ENCODE measurements around the gene KLHL30. TPM values are rescaled to one million over a fixed set of nuclear protein-coding genes. Genes with fewer than 3 reads are reported as not detected.

The KLHL30 gene
- total RNA-seq, 1 donor from 2014 or later = 1.2 TPM

DNA sequence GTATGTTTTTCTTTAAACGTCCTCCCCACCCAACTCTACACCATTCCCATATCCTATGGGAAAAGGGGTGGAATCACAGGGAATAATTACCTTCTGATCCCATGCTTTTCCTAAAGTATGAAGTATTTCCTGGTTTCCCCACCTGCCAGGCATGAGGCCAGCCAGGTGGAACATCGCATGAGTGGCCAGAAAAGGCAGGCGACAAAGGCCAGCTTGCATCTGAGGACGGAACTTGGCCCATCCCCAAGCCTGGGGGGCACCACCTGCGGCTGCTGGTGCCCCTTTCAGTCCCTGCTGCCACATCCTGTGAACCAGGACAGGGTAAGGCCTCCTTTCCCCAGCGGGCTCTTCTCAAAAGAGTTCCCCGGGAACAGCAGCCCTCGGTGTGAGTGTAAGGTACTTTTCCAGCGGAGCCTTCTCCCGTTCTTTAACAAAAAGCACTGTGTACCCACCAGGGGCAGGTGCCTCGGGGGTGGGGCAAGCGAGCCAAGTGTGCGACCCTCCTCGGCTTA is 19.1 kb downstream of the KLHL30 start:
- Mint-ChIP-seq H3K4me1 (ENCODE audit: unreplicated experiment) (peaks cover 9% of the 10 kb centered on the region), H3K27ac (ENCODE audit: unreplicated experiment) (no peak overlapping the region), H3K36me3 (ENCODE audit: unreplicated experiment) (no peaks in the 10 kb centered on the region), H3K27me3 (ENCODE audit: unreplicated experiment) (no peaks in the 10 kb centered on the region), H3K4me3 (ENCODE audit: unreplicated experiment) (no peak overlapping the region), H3K9me3 (ENCODE audit: unreplicated experiment) (peaks cover 4% of the 10 kb centered on the region)
- TF ChIP-seq, protein P1, sequence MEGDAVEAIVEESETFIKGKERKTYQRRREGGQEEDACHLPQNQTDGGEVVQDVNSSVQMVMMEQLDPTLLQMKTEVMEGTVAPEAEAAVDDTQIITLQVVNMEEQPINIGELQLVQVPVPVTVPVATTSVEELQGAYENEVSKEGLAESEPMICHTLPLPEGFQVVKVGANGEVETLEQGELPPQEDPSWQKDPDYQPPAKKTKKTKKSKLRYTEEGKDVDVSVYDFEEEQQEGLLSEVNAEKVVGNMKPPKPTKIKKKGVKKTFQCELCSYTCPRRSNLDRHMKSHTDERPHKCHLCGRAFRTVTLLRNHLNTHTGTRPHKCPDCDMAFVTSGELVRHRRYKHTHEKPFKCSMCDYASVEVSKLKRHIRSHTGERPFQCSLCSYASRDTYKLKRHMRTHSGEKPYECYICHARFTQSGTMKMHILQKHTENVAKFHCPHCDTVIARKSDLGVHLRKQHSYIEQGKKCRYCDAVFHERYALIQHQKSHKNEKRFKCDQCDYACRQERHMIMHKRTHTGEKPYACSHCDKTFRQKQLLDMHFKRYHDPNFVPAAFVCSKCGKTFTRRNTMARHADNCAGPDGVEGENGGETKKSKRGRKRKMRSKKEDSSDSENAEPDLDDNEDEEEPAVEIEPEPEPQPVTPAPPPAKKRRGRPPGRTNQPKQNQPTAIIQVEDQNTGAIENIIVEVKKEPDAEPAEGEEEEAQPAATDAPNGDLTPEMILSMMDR (IDR thresholded peaks at IDR 0.05) = no peak
- DNase-seq (ENCODE audit: extremely low spot score, unreplicated experiment) = no peak

DNA sequence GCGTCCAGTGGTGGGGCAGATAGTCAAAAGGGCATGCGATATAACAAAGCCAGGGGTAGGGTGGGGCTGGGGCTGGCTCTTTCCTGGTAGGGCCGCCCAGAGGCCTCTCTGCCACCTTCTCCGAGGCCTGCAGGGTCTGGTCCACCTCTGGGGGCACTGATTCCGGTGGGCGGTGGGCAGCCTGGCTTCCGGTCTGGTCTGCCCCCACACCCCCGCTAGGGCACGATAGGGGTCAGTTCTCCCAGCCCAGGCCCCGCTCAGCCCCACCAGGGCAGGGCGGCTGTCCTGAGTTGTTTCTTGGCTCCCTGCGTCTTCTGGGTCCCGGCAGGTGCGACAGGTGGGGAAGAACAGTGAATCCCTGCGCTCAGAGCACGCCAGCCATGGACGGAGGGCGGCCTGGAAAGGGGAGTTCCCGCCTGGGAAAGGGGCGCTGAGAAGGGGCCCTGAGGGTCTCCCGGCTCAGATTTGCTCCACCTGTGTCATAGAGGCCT is 19.6 kb downstream of the KLHL30 start:
- Mint-ChIP-seq H3K4me3 (ENCODE audit: unreplicated experiment) (no peak overlapping the region), H3K27me3 (ENCODE audit: unreplicated experiment) (no peaks in the 10 kb centered on the region), H3K36me3 (ENCODE audit: unreplicated experiment) (no peaks in the 10 kb centered on the region), H3K9me3 (ENCODE audit: unreplicated experiment) (peaks cover 4% of the 10 kb centered on the region), H3K4me1 (ENCODE audit: unreplicated experiment) (peaks cover 9% of the 10 kb centered on the region), H3K27ac (ENCODE audit: unreplicated experiment) (no peak overlapping the region)
- TF ChIP-seq, protein P1 (IDR thresholded peaks at IDR 0.05) = no peak
- no peak for DNase-seq (ENCODE audit: extremely low spot score, unreplicated experiment)

DNA sequence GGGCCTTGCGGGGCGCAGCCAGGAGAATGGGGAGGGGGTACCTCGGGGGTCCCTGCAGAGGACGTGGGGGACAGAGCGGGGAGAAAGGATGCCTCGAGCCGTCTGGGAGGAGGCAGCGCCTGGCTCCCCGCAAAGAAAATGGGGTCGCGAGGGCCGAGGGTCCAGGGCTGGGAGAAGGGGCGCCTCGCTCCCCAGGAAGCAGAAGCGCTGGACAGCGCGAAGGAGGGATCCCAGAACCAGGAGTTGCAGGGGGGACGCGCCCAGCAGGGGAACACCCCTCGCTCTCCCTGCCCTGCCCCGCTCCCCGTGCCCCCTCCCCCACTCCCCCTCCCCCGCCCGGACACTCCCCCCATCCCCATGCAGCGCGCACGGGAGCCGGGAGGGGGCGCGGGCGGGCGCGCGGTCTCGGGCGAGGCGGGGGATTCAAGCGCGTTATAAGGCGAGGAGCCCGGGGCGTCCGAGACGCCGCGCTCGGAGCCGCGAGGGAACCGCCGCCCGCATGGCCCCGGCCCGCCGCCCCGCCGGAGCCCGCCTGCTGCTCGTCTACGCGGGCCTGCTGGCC is 20.1 kb downstream of the KLHL30 start, which contains the start of gene ERFE:
Gene ERFE, plus strand, starts transcription at position 462 of the 562 bp plus-strand sequence. Its CDS starts 38 bp downstream, at position 500.
- H3K36me3 Mint-ChIP-seq (ENCODE audit: unreplicated experiment) = no peaks in the 10 kb centered on the region
- TF ChIP-seq, protein P1 (IDR thresholded peaks at IDR 0.05) = peak; percentile 72
- H3K9me3 Mint-ChIP-seq (ENCODE audit: unreplicated experiment) = peaks cover 4% of the 10 kb centered on the region
- DNase-seq (ENCODE audit: extremely low spot score, unreplicated experiment) = no peak
- no peak within 1 kb of the TSS for H3K27ac Mint-ChIP-seq (ENCODE audit: unreplicated experiment)
- peak within 1 kb of the TSS; percentile 38 for H3K4me3 Mint-ChIP-seq (ENCODE audit: unreplicated experiment)
- no peaks in the 10 kb centered on the region for H3K27me3 Mint-ChIP-seq (ENCODE audit: unreplicated experiment)
- peaks cover 9% of the 10 kb centered on the region for H3K4me1 Mint-ChIP-seq (ENCODE audit: unreplicated experiment)

DNA sequence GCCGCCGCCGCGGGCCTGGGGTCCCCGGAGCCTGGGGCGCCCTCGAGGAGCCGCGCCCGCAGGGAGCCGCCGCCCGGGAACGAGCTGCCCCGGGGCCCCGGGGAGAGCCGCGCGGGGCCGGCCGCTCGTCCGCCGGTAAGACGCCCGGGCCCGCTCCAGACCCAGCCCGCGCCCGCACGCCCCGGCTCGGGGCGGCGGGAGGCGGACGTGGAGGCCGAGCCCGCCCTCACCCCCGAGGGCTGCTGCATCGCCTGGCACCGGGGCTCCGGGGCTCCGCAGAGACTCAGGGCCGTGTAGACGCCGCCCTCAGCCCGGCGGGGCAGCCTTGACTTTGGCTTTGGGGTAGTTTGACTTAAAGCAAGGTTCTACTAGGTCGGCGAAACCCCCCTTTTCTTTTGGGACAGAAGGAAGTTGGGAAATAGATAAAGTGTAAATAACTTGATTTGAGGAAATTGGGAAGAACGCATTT is 20.6 kb downstream of the KLHL30 start:
- DNase-seq (ENCODE audit: extremely low spot score, unreplicated experiment) = no peak
- H3K4me3 Mint-ChIP-seq (ENCODE audit: unreplicated experiment) = no peak overlapping the region
- no peak overlapping the region for H3K27ac Mint-ChIP-seq (ENCODE audit: unreplicated experiment)
- H3K36me3 Mint-ChIP-seq (ENCODE audit: unreplicated experiment) = no peaks in the 10 kb centered on the region
- TF ChIP-seq, protein P1 (IDR thresholded peaks at IDR 0.05) = no peak
- H3K4me1 Mint-ChIP-seq (ENCODE audit: unreplicated experiment) = peaks cover 9% of the 10 kb centered on the region
- peaks cover 2% of the 10 kb centered on the region for H3K9me3 Mint-ChIP-seq (ENCODE audit: unreplicated experiment)
- H3K27me3 Mint-ChIP-seq (ENCODE audit: unreplicated experiment) = no peaks in the 10 kb centered on the region

DNA sequence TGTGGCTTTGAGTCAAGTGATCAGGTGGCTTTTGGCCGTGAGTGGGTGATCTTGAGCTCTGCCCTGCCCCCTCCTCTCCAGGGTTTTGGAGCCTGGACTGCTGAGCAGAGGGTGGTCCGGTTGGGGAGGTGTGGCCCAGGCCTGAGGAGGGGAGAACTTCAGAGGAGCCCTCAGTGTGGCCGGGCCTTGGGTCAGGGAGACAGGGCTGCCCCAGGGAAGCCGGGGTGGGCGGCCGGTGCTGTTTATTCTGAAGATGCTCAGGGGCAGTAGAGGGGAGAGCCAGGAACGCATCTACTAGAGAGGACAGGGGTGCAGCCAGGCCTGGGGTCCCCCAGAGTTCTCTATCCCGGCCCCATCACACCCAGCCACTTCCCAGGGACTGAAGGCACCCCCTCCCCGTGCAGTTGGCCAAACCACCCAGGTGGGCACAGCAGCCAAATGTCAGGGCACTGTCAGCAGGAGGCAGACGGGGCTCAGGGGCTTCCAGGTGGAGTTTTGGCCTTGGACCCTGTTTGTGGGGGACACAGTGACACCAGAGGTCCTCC is 21.3 kb downstream of the KLHL30 start:
- DNase-seq (ENCODE audit: extremely low spot score, unreplicated experiment) = no peak
- H3K4me3 Mint-ChIP-seq (ENCODE audit: unreplicated experiment) = peak overlapping the region; percentile 38

More for the DNA sequence above, 21.3 kb downstream of the KLHL30 start:
- no peak overlapping the region for H3K27ac Mint-ChIP-seq (ENCODE audit: unreplicated experiment)
- no peaks in the 10 kb centered on the region for H3K36me3 Mint-ChIP-seq (ENCODE audit: unreplicated experiment)
- TF ChIP-seq, protein P1 (IDR thresholded peaks at IDR 0.05) = no peak
- peaks cover 9% of the 10 kb centered on the region for H3K4me1 Mint-ChIP-seq (ENCODE audit: unreplicated experiment)
- no peaks in the 10 kb centered on the region for H3K27me3 Mint-ChIP-seq (ENCODE audit: unreplicated experiment)
- no peaks in the 10 kb centered on the region for H3K9me3 Mint-ChIP-seq (ENCODE audit: unreplicated experiment)
